ENCODE measurements around the gene CTLA4. TPM values are rescaled to one million over a fixed set of nuclear protein-coding genes. Genes with fewer than 3 reads are reported as not detected.
A peak's percentile ranks its signal among the peaks of the same experiment; 100 is the strongest.
"Not testable (repeated sequence)": the region's sequence is repeated elsewhere in the genome, so short reads cannot be mapped to it uniquely, and the experiment has no call there.

The CTLA4 gene
- total RNA-seq, 1 donor from 2014 or later, result 0.19 TPM

GRCh38 chr2:203853271-203853670, 14.3 kb upstream of the CTLA4 start:
- intact Hi-C loops (cut with DNase I), result no loop called here
- DNase-seq (ENCODE audit: missing footprints) (no peak), ATAC-seq (no peak)

GRCh38 chr2:203853722-203854121, 13.8 kb upstream of the CTLA4 start:
- ATAC-seq (no peak), DNase-seq (ENCODE audit: missing footprints) (no peak)
- intact Hi-C loops (cut with DNase I), result no loop called here

- DNase-seq (ENCODE audit: missing footprints) (no peak), ATAC-seq (no peak)
- intact Hi-C loops (cut with DNase I), result no loop called here
These were observed 12.3 kb upstream of the CTLA4 start for GRCh38 chr2:203855274-203855673.

GRCh38 chr2:203857656-203858055, 9.9 kb upstream of the CTLA4 start:
- intact Hi-C loops (cut with DNase I), result no loop called here
- DNase-seq (ENCODE audit: missing footprints) (no peak), ATAC-seq (no peak)

GRCh38 chr2:203858176-203858575, 9.4 kb upstream of the CTLA4 start:
- DNase-seq (ENCODE audit: missing footprints) (no peak), ATAC-seq (no peak)
- intact Hi-C loops (cut with DNase I), result no loop called here

GRCh38 chr2:203859030-203859789, 8.4 kb upstream of the CTLA4 start:
- intact Hi-C loops (cut with DNase I), result no loop called here
- no peak for ATAC-seq

GRCh38 chr2:203861197-203861596, 6.4 kb upstream of the CTLA4 start:
- intact Hi-C loops (cut with DNase I), result no loop called here
- no peak for ATAC-seq
- DNase-seq (ENCODE audit: missing footprints), result no peak

More at GRCh38 chr2:203859030-203859789, 8.4 kb upstream of the CTLA4 start:
- DNase-seq (ENCODE audit: missing footprints), result no peak

GRCh38 chr2:203861607-203862006, 6.0 kb upstream of the CTLA4 start:
- ATAC-seq (no peak), DNase-seq (ENCODE audit: missing footprints) (no peak)
- intact Hi-C loops (cut with DNase I), result no loop called here

- DNase-seq (ENCODE audit: missing footprints) (no peak), ATAC-seq (no peak)
- intact Hi-C loops (cut with DNase I), result no loop called here
These were observed 1.9 kb downstream of the CTLA4 start for GRCh38 chr2:203869223-203870042.

- DNase-seq (ENCODE audit: missing footprints), result no peak
- intact Hi-C loops (cut with DNase I), result no loop called here
- ATAC-seq, result no peak
These were observed 2.9 kb downstream of the CTLA4 start for GRCh38 chr2:203870481-203870880.

- intact Hi-C loops (cut with DNase I), result no loop called here
- ATAC-seq, result peak; percentile 32
- no peak for DNase-seq (ENCODE audit: missing footprints)
These were observed 3.4 kb downstream of the CTLA4 start for GRCh38 chr2:203870941-203871340.

- no peak for DNase-seq (ENCODE audit: missing footprints)
- intact Hi-C loops (cut with DNase I), result no loop called here
- no peak for ATAC-seq
These were observed 3.9 kb downstream of the CTLA4 start for GRCh38 chr2:203871371-203871983.

GRCh38 chr2:203873461-203873860, 5.9 kb downstream of the CTLA4 start:
- DNase-seq (ENCODE audit: missing footprints), result no peak
- ATAC-seq, result no peak
- intact Hi-C loops (cut with DNase I), result no loop called here

GRCh38 chr2:203873921-203874631, 6.5 kb downstream of the CTLA4 start:
- DNase-seq (ENCODE audit: missing footprints) (no peak), ATAC-seq (no peak)
- intact Hi-C loops (cut with DNase I), result no loop called here

- ATAC-seq, result no peak
- DNase-seq (ENCODE audit: missing footprints), result no peak
- intact Hi-C loops (cut with DNase I), result no loop called here
These were observed 7.9 kb downstream of the CTLA4 start for GRCh38 chr2:203875471-203875870.

GRCh38 chr2:203876328-203876727, 8.8 kb downstream of the CTLA4 start:
- ATAC-seq, result peak; percentile 38
- DNase-seq (ENCODE audit: missing footprints), result no peak
- intact Hi-C loops (cut with DNase I), result no loop called here

GRCh38 chr2:203878063-203878462, 10.5 kb downstream of the CTLA4 start:
- no peak for ATAC-seq
- intact Hi-C loops (cut with DNase I), result no loop called here
- DNase-seq (ENCODE audit: missing footprints), result no peak

GRCh38 chr2:203880557-203881125, 13.1 kb downstream of the CTLA4 start:
- DNase-seq (ENCODE audit: missing footprints) (no peak), ATAC-seq (no peak)
- intact Hi-C loops (cut with DNase I), result no loop called here

- DNase-seq (ENCODE audit: missing footprints); ATAC-seq; intact Hi-C loops (cut with DNase I): not testable (repeated sequence)
These were observed 13.6 kb downstream of the CTLA4 start for GRCh38 chr2:203881185-203881584.
